ENCODE measurements around the gene MYO1A.

DNA sequence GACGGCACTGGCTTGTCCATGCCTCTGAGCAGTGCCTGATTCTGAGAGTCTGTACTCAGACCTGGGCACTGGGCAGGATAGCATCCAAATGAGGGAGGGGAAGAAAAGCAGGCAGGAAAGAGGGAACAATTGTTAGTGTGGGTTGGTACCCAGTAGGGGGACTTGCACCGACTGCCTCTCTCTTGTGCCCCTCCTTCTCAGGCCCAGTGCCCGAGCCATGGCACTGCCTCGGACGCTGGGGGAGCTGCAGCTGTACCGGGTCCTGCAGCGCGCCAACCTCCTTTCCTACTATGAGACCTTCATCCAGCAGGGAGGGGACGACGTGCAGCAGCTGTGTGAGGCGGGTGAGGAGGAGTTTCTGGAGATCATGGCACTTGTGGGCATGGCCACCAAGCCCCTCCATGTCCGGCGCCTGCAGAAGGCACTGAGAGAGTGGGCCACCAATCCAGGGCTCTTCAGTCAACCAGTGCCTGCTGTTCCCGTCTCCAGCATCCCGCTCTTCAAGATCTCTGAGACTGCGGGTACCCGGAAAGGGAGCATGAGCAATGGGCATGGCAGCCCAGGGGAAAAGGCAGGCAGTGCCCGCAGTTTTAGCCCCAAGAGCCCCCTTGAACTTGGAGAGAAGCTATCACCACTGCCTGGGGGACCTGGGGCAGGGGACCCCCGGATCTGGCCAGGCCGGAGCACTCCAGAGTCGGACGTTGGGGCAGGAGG is 41.2 kb upstream of the MYO1A start:
- TF ChIP-seq POLR2A (IDR thresholded peaks at IDR 0.05), result no peak
- TF ChIP-seq, protein P1, sequence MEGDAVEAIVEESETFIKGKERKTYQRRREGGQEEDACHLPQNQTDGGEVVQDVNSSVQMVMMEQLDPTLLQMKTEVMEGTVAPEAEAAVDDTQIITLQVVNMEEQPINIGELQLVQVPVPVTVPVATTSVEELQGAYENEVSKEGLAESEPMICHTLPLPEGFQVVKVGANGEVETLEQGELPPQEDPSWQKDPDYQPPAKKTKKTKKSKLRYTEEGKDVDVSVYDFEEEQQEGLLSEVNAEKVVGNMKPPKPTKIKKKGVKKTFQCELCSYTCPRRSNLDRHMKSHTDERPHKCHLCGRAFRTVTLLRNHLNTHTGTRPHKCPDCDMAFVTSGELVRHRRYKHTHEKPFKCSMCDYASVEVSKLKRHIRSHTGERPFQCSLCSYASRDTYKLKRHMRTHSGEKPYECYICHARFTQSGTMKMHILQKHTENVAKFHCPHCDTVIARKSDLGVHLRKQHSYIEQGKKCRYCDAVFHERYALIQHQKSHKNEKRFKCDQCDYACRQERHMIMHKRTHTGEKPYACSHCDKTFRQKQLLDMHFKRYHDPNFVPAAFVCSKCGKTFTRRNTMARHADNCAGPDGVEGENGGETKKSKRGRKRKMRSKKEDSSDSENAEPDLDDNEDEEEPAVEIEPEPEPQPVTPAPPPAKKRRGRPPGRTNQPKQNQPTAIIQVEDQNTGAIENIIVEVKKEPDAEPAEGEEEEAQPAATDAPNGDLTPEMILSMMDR (IDR thresholded peaks at IDR 0.05), result no peak
